Measurements from ENCODE around the gene NRARP.

DNA sequence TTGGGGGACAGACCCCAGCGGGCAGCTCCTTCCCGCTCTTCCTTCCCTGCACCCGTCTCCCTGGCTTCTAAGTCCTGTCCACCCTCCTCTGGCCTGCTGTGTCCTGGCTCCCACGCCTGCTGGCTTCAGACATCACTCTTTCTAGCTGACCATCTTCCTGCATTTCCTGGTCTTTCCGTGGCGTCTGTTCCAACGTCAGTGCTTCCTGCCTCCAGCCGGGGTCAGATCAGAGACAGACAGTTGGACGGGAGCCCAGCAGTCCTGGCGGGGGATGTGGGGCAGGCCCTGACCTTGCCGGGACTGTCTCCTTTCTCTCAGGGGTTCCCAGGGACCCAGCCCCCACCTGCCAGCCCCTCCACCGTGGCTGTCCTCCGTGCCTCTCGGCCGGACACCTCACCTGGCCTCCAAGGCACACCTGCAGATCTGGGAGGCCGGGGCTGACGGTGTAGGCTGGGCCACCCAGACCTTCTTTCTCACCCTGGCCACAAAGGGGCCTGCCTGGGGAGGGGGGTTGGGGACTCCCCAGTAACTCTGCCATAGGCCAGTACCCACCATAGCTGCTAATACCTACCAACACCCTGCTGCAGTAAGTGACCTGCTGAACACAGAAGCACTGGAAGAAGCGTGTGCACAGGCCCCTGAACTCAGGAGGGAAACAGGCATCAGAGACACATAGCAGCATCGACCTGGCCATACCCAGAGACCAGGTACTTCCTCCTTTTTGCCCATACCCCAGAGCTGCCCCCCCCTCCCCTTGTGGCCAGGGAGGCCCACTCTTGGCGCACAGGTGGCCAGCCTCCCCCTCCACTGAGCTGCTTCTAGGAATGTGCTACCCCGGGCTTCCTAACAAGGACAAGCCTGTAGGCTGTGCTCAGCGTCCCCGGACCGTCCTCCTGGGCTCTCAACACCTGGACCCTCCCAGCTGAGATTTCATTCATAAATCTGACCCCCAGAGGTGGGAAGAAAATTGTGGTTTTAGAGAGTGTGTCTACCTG is 5.1 kb downstream of the NRARP start:
- TF ChIP-seq BHLHE40 (IDR thresholded peaks at IDR 0.05; ENCODE audit: borderline replicate concordance), result no peak
- no peak for TF ChIP-seq FOXM1 (IDR thresholded peaks at IDR 0.05; ENCODE audit: borderline replicate concordance)
- TF ChIP-seq SUZ12 (IDR thresholded peaks at IDR 0.05), result no peak
- TF ChIP-seq NFRKB (IDR thresholded peaks at IDR 0.05), result no peak
- no peak for TF ChIP-seq SP1 (IDR thresholded peaks at IDR 0.05)
- no peak for TF ChIP-seq TARDBP (IDR thresholded peaks at IDR 0.05)
- TF ChIP-seq ZNF384 (IDR thresholded peaks at IDR 0.05), result no peak
- TF ChIP-seq FOXK2 (IDR thresholded peaks at IDR 0.05), result no peak
- no peak for TF ChIP-seq ELF4 (IDR thresholded peaks at IDR 0.05)
